Neural cell (in vitro differentiated cells): Measurements from ENCODE around the gene SYT7.

Experiments used
- EP300 ChIP-seq: fragments of 450-650 bp; conservative IDR thresholded peaks from 2 replicates; pipeline ENCODE4 v1.6.1; 2014; ENCODE audit warnings: antibody characterized with exemption, mild to moderate bottlenecking, moderate library complexity; ENCODE audit not compliant: poor library complexity, severe bottlenecking
- TF ChIP-seq, protein P1 (sequence below): fragments of 450-650 bp; IDR thresholded peaks from 2 replicates; pipeline ENCODE4 v1.5.1; 2014; ENCODE audit warnings: antibody characterized with exemption, mild to moderate bottlenecking, moderate library complexity; ENCODE audit not compliant: poor library complexity, severe bottlenecking

- TF ChIP-seq, protein P1, sequence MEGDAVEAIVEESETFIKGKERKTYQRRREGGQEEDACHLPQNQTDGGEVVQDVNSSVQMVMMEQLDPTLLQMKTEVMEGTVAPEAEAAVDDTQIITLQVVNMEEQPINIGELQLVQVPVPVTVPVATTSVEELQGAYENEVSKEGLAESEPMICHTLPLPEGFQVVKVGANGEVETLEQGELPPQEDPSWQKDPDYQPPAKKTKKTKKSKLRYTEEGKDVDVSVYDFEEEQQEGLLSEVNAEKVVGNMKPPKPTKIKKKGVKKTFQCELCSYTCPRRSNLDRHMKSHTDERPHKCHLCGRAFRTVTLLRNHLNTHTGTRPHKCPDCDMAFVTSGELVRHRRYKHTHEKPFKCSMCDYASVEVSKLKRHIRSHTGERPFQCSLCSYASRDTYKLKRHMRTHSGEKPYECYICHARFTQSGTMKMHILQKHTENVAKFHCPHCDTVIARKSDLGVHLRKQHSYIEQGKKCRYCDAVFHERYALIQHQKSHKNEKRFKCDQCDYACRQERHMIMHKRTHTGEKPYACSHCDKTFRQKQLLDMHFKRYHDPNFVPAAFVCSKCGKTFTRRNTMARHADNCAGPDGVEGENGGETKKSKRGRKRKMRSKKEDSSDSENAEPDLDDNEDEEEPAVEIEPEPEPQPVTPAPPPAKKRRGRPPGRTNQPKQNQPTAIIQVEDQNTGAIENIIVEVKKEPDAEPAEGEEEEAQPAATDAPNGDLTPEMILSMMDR = no peak
- TF ChIP-seq EP300 = no peak
Observed at GRCh38 chr11:61505640-61506155, 75.2 kb downstream of the SYT7 start.
